OCI-LY1 (cell line): ENCODE results near the gene PCNX2.

ENCODE experiments used
- EZH2 ChIP-seq: fragments of 200-600 bp; sonication (generic), shearing (Covaris generic); IDR thresholded peaks from 2 replicates; pipeline ENCODE4 v1.8.0; 2017; ENCODE audit warnings: borderline replicate concordance, mixed run types, mild to moderate bottlenecking, antibody characterized with exemption, low read length, moderate library complexity, mixed read lengths
- TF ChIP-seq, protein P1 (sequence below): fragments of 200-600 bp; sonication (generic), shearing (Covaris generic); IDR thresholded peaks from 2 replicates; pipeline ENCODE4 v1.5.1; 2017; ENCODE audit warnings: mild to moderate bottlenecking, antibody characterized with exemption, low read length, moderate library complexity, mixed read lengths

DNA sequence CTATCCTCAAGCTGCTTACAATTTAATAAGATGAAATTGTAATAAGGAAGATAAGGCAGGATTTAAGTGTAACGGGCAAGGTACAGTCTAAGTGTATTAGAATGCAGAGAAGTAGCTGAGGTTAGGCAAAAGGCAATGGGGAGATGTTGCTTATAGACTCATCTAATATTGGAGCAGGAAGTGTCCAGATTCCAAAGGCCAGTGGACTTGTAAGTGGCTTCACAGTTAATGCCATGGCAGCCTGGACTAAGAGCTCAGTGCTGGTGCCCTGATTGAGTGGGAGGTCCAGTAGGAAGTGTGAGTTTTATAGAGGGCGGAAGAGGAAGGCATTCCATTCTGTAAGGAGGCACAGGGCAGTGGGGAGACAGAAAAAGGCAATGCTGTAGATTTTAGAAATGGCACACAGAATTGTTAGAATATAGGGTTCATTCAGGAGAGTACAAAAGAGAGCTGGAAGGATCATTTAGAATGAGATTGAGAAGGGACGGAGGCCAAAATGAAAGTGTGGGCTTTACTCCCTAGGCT, 44.6 kb upstream of the PCNX2 start:
- TF ChIP-seq, protein P1, sequence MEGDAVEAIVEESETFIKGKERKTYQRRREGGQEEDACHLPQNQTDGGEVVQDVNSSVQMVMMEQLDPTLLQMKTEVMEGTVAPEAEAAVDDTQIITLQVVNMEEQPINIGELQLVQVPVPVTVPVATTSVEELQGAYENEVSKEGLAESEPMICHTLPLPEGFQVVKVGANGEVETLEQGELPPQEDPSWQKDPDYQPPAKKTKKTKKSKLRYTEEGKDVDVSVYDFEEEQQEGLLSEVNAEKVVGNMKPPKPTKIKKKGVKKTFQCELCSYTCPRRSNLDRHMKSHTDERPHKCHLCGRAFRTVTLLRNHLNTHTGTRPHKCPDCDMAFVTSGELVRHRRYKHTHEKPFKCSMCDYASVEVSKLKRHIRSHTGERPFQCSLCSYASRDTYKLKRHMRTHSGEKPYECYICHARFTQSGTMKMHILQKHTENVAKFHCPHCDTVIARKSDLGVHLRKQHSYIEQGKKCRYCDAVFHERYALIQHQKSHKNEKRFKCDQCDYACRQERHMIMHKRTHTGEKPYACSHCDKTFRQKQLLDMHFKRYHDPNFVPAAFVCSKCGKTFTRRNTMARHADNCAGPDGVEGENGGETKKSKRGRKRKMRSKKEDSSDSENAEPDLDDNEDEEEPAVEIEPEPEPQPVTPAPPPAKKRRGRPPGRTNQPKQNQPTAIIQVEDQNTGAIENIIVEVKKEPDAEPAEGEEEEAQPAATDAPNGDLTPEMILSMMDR, result no peak
- no peak for TF ChIP-seq EZH2
